H1 (cell line): ENCODE data around the gene DLGAP5.

Experiments used
- CBX8 ChIP-seq: fragments of 300-800, 300-1000 bp; sonication (generic); IDR thresholded peaks from 2 replicates; pipeline ENCODE4 v1.7.1; 2016; ENCODE audit warnings: low read depth, low read length, borderline replicate concordance
- EZH2 ChIP-seq: fragments of 200-600 bp; sonication (generic); IDR thresholded peaks from 2 replicates; pipeline ENCODE4 v1.7.1; 2012; ENCODE audit warnings: low read depth, mild to moderate bottlenecking, moderate library complexity, low read length, inconsistent platforms; ENCODE audit not compliant: severe bottlenecking
- POLR2A ChIP-seq, 2 experiments: IDR thresholded peaks; 1 replicate in 1 of 2; 2 replicates in 1 of 2; pipeline ENCODE4 v1.6.1; 2011; ENCODE audit warnings: low read depth in 2 of 2, low read length in 2 of 2, mild to moderate bottlenecking in 2 of 2; ENCODE audit errors: control extremely low read depth in 1 of 2
- TAF1 ChIP-seq: IDR thresholded peaks from 2 replicates; pipeline ENCODE4 v1.6.1; 2011; ENCODE audit warnings: mild to moderate bottlenecking, low read depth, low read length
- TF ChIP-seq, protein P1 (sequence below), 3 experiments: IDR thresholded peaks; 1 replicate in 2 of 3; 2 replicates in 1 of 3; pipeline versions ENCODE4 v1.5.1 to v1.6.1; 2011; ENCODE audit warnings: low read length in 3 of 3, mild to moderate bottlenecking in 3 of 3, inconsistent platforms in 2 of 3, low read depth in 1 of 3, moderate library complexity in 1 of 3; ENCODE audit not compliant: insufficient read depth in 1 of 3; ENCODE audit errors: control extremely low read depth in 1 of 3

DNA sequence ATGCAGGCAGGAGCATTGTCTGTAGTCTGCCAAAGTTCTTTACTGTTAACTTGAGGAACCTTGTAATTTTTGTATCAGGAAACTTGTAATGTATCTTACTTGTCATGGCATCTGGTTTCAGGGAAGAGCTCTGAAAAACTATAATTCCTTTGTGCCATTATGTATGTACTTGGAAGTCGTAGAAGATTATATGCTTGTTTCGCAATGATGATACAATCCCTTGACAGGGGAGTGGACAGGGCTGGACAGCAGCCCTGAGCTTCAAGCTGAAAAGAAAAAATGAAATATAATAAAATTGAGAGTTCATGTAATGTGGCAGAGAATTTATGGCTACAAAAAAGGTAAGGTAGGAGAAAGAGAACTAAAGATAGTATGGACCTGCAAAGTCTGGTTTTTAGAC, 7.4 kb upstream of the DLGAP5 start:
- TF ChIP-seq EZH2 (no peak), CBX8 (no peak), TAF1 (no peak), POLR2A (IDR thresholded peaks at IDR 0.05; ENCODE audit: control extremely low read depth in 1 of 2, low read depth in 2 of 2, low read length in 2 of 2) (no peak)
- TF ChIP-seq, protein P1, sequence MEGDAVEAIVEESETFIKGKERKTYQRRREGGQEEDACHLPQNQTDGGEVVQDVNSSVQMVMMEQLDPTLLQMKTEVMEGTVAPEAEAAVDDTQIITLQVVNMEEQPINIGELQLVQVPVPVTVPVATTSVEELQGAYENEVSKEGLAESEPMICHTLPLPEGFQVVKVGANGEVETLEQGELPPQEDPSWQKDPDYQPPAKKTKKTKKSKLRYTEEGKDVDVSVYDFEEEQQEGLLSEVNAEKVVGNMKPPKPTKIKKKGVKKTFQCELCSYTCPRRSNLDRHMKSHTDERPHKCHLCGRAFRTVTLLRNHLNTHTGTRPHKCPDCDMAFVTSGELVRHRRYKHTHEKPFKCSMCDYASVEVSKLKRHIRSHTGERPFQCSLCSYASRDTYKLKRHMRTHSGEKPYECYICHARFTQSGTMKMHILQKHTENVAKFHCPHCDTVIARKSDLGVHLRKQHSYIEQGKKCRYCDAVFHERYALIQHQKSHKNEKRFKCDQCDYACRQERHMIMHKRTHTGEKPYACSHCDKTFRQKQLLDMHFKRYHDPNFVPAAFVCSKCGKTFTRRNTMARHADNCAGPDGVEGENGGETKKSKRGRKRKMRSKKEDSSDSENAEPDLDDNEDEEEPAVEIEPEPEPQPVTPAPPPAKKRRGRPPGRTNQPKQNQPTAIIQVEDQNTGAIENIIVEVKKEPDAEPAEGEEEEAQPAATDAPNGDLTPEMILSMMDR (IDR thresholded peaks at IDR 0.05; ENCODE audit: control extremely low read depth in 1 of 3, insufficient read depth in 1 of 3, low read depth in 1 of 3, low read length in 3 of 3), result no peak
